Progenitor cell of endocrine pancreas (in vitro differentiated cells): ENCODE measurements around the gene LHFPL2. TPM values are rescaled to one million over a fixed set of nuclear protein-coding genes. Genes with fewer than 3 reads are reported as not detected.

Experiments used
- DNase-seq: peaks from one replicate; pipeline ENCODE4 v3.0.0; 2021; ENCODE audit warnings: low spot score; ENCODE audit not compliant: unreplicated experiment
- H3K27ac Mint-ChIP-seq: 2 replicates; pipeline ENCODE4 v1.8.0; 2021; ENCODE audit warnings: mild to moderate bottlenecking, moderate library complexity, mixed read lengths
- H3K27me3 Mint-ChIP-seq: 2 replicates; pipeline ENCODE4 v1.8.0; 2021; ENCODE audit warnings: mixed read lengths
- H3K36me3 Mint-ChIP-seq: 2 replicates; pipeline ENCODE4 v1.8.0; 2022; ENCODE audit warnings: mixed read lengths; ENCODE audit not compliant: insufficient read depth
- H3K4me1 Mint-ChIP-seq: 2 replicates; pipeline ENCODE4 v1.8.0; 2021; ENCODE audit warnings: low read depth, mixed read lengths
- H3K4me3 Mint-ChIP-seq: 2 replicates; pipeline ENCODE4 v1.8.0; 2021; ENCODE audit warnings: low read depth, mild to moderate bottlenecking, moderate library complexity, mixed read lengths
- H3K9me3 Mint-ChIP-seq: 2 replicates; pipeline ENCODE4 v1.8.0; 2021; ENCODE audit warnings: low read depth, mixed read lengths
- total RNA-seq: library from RNA; stranded (reverse); gene quantifications from 2 replicates; pipeline ENCODE4 v1.2.1, GENCODE V29; 2021
- TF ChIP-seq, protein P1 (sequence below): fragments of 200-600 bp; sonication (generic); IDR thresholded peaks from one replicate; pipeline ENCODE4 v1.5.0; 2021; ENCODE audit warnings: antibody characterized with exemption, mild to moderate bottlenecking; ENCODE audit not compliant: unreplicated experiment

Gene LHFPL2
- total RNA-seq, 1 donor from 2014 or later: 15.0 TPM

DNA sequence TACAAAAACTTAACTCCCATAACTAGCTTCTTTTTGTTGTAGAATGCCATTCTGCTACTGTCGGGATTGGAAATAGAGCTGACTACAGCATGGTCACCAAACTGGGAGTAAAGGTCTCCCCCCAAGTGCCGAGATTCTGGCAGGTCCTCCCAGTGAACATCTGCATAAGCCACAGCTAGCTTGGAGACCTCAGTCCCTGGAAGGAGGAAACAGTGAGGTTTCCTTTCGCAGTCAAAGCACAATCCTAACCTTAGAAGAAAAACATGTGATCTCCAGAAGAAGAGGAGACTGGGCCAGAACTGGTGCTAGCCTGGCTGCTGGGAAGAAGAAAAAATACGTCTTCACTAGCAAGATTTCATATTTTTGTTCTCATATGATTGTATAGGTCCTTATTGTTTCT lies 160.7 kb downstream of the LHFPL2 start:
- H3K27me3 Mint-ChIP-seq: no peaks in the 10 kb centered on the region
- peaks cover 1% of the 10 kb centered on the region for H3K4me1 Mint-ChIP-seq
- no peak overlapping the region for H3K4me3 Mint-ChIP-seq
- no peaks in the 10 kb centered on the region for H3K9me3 Mint-ChIP-seq
- TF ChIP-seq, protein P1, sequence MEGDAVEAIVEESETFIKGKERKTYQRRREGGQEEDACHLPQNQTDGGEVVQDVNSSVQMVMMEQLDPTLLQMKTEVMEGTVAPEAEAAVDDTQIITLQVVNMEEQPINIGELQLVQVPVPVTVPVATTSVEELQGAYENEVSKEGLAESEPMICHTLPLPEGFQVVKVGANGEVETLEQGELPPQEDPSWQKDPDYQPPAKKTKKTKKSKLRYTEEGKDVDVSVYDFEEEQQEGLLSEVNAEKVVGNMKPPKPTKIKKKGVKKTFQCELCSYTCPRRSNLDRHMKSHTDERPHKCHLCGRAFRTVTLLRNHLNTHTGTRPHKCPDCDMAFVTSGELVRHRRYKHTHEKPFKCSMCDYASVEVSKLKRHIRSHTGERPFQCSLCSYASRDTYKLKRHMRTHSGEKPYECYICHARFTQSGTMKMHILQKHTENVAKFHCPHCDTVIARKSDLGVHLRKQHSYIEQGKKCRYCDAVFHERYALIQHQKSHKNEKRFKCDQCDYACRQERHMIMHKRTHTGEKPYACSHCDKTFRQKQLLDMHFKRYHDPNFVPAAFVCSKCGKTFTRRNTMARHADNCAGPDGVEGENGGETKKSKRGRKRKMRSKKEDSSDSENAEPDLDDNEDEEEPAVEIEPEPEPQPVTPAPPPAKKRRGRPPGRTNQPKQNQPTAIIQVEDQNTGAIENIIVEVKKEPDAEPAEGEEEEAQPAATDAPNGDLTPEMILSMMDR: no peak
- peaks cover 17% of the 10 kb centered on the region for H3K36me3 Mint-ChIP-seq
- DNase-seq: no peak
- no peak overlapping the region for H3K27ac Mint-ChIP-seq

DNA sequence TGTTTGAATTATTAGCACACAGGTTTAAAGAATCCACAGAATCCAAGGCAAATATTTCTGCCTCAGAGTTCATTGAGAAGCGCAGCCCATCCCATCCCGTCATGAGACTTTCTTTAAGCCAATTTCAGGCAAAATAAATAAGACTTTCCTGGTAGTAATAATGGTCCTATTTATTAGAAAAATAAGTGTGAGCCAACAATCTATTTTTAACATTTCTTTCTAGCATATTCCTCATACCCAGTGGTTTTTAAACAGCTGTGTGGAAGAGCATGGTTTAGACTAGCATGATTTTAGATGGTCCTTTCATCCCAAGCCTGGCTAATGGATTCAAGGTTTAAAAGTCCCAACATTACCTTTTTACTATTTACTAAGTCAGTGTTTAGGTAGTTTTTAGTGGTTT lies 162.4 kb downstream of the LHFPL2 start:
- H3K27me3 Mint-ChIP-seq: no peaks in the 10 kb centered on the region
- TF ChIP-seq, protein P1: no peak
- peaks cover 15% of the 10 kb centered on the region for H3K36me3 Mint-ChIP-seq
- no peaks in the 10 kb centered on the region for H3K9me3 Mint-ChIP-seq
- DNase-seq: no peak
- no peak overlapping the region for H3K27ac Mint-ChIP-seq
- H3K4me3 Mint-ChIP-seq: no peak overlapping the region
- H3K4me1 Mint-ChIP-seq: no peaks in the 10 kb centered on the region

DNA sequence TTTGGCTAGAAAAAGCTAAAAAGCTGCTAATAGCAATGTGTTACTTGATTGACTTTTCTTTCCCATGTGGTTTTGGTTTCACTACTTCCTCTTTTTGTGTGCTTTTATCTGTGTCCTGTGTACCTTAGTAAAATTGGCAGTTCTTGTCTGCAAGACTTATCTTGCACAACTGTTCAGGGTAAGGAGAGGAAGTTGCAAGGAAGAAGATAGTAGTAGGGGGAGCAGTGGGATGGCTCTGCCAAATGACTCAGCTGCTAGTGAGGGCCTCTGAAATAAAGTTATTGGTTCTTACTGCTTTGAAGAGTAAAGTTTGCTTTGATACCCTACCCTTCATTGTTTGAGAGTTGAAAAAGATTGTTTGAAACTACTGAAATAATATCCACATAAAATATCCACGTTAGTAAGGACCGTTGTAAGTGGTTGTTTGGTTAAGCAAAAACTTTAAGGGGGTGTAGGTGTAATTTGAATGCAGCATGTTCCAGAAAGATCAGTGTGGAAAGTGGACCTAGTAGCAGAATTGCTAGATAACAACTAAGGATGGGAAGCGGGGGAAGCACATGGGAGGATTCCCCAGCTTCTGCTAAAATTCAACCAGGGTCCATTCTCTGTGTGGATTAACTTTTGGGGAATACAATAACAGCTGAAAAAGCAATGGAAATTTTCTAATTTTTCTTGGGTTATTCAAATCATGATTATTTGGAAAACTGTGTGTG lies 164.6 kb downstream of the LHFPL2 start:
- H3K27me3 Mint-ChIP-seq: no peaks in the 10 kb centered on the region
- TF ChIP-seq, protein P1: no peak
- peaks cover 11% of the 10 kb centered on the region for H3K36me3 Mint-ChIP-seq
- DNase-seq: no peak
- no peaks in the 10 kb centered on the region for H3K9me3 Mint-ChIP-seq
- no peak overlapping the region for H3K27ac Mint-ChIP-seq
- no peaks in the 10 kb centered on the region for H3K4me1 Mint-ChIP-seq
- no peak overlapping the region for H3K4me3 Mint-ChIP-seq

DNA sequence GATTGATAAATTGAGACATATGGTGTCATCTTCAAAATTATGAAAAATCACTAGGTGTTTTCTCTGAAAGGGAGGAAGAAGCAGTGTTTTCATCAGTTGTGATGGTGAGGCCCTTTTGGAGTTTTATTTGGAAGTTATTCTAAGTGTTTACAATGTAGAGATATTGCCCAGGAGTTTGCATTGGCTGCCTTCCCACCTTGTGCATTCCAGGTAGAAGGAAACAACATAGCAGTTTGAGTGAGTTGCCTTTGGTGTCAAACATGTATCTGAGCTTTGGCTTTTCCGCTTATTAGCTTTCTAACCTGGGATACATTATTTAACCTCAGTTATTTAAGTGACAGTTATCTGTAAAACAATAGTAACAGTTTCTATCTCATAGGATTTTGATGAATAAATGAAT lies 165.6 kb downstream of the LHFPL2 start:
- TF ChIP-seq, protein P1: no peak
- no peak for DNase-seq
- Mint-ChIP-seq H3K27me3 (no peaks in the 10 kb centered on the region), H3K9me3 (no peaks in the 10 kb centered on the region), H3K4me3 (no peak overlapping the region), H3K4me1 (no peaks in the 10 kb centered on the region), H3K36me3 (peaks cover 4% of the 10 kb centered on the region), H3K27ac (no peak overlapping the region)

DNA sequence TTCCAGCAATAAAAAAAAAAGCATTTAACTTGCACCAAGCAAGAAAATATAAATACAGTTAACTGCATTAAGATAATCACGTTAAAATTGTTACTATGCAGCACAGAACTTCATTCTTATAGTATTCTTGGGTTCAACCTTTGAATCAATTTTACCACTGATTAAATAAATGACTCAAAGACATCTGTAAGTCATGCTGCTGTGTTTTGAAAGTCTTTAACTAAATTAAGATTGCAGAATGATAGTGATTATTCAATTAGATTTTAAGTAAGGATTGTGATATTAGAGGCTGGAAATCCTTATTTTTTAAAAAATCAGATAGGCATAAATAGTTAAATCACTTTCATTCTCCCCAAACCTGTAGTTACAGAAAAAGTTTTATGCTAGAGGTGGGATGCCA lies 171.8 kb downstream of the LHFPL2 start:
- H3K27ac Mint-ChIP-seq: no peak overlapping the region
- H3K36me3 Mint-ChIP-seq: no peaks in the 10 kb centered on the region
- no peaks in the 10 kb centered on the region for H3K9me3 Mint-ChIP-seq
- H3K4me1 Mint-ChIP-seq: no peaks in the 10 kb centered on the region
- TF ChIP-seq, protein P1: no peak
- H3K27me3 Mint-ChIP-seq: no peaks in the 10 kb centered on the region
- no peak overlapping the region for H3K4me3 Mint-ChIP-seq
- DNase-seq: no peak
